NCI-H510A treated with DMSO at 0.1 percent for 48 hours (cell line): ENCODE data around the gene CCDC47.

Experiments
- DNase-seq: peaks from one replicate; lab custom pipeline; 2025; lab: John Stamatoyannopoulos, UW

Gene CCDC47

GRCh38 chr17:63783522-63783921 is 10.1 kb upstream of the CCDC47 start:
- no peak for DNase-seq

- DNase-seq, result no peak
Measured at GRCh38 chr17:63780928-63781327, 7.5 kb upstream of the CCDC47 start.

- peak; percentile 51 for DNase-seq
Measured at GRCh38 chr17:63780507-63780906, 7.1 kb upstream of the CCDC47 start.

- DNase-seq, result no peak
Measured at GRCh38 chr17:63775420-63775819, 2.0 kb upstream of the CCDC47 start.

GRCh38 chr17:63774969-63775265 is 1.5 kb upstream of the CCDC47 start:
- DNase-seq, result no peak

GRCh38 chr17:63774141-63774968 is 958 bp upstream of the CCDC47 start, which contains the start of gene DDX42:
DDX42 (plus strand) TSS chr17:63774170; CDS start chr17:63787050, 12,880 bp downstream.
- peak; percentile 36 for DNase-seq

- DNase-seq, result peak; percentile 31
Measured at GRCh38 chr17:63772801-63773271, 561 bp downstream of the CCDC47 start.

- DNase-seq, result no peak
Measured at GRCh38 chr17:63768433-63768832, 5.0 kb downstream of the CCDC47 start.

GRCh38 chr17:63766754-63767153 is 6.6 kb downstream of the CCDC47 start:
- no peak for DNase-seq

GRCh38 chr17:63764716-63765115 is 8.7 kb downstream of the CCDC47 start:
- no peak for DNase-seq

GRCh38 chr17:63762161-63763078 is 11.0 kb downstream of the CCDC47 start:
- no peak for DNase-seq

GRCh38 chr17:63760771-63761539 is 12.4 kb downstream of the CCDC47 start:
- no peak for DNase-seq

GRCh38 chr17:63758428-63758827 is 15.0 kb downstream of the CCDC47 start:
- no peak for DNase-seq

- DNase-seq, result no peak
Measured at GRCh38 chr17:63754046-63754445, 19.4 kb downstream of the CCDC47 start.

- no peak for DNase-seq
Measured at GRCh38 chr17:63753215-63753614, 20.2 kb downstream of the CCDC47 start.

- no peak for DNase-seq
Measured at GRCh38 chr17:63752707-63753106, 20.7 kb downstream of the CCDC47 start.

GRCh38 chr17:63751806-63752205 is 21.6 kb downstream of the CCDC47 start:
- no peak for DNase-seq

GRCh38 chr17:63741408-63742173 is 31.8 kb downstream of the CCDC47 start, which contains the start of gene STRADA:
STRADA (minus strand) TSS chr17:63741799; CDS start chr17:63728369, 13,430 bp downstream.
- peak; percentile 99 for DNase-seq

- peak; percentile 66 for DNase-seq
Measured at GRCh38 chr17:63741143-63741407, 32.3 kb downstream of the CCDC47 start.

- DNase-seq, result no peak
Measured at GRCh38 chr17:63740464-63741142, 32.8 kb downstream of the CCDC47 start.

GRCh38 chr17:63735691-63736090 is 37.7 kb downstream of the CCDC47 start:
- no peak for DNase-seq
